ENCODE results near the gene SLC38A8. TPM values are rescaled to one million over a fixed set of nuclear protein-coding genes. Genes with fewer than 3 reads are reported as not detected.

Gene SLC38A8
- total RNA-seq, 1 donor from 2014 or later: not detected

DNA sequence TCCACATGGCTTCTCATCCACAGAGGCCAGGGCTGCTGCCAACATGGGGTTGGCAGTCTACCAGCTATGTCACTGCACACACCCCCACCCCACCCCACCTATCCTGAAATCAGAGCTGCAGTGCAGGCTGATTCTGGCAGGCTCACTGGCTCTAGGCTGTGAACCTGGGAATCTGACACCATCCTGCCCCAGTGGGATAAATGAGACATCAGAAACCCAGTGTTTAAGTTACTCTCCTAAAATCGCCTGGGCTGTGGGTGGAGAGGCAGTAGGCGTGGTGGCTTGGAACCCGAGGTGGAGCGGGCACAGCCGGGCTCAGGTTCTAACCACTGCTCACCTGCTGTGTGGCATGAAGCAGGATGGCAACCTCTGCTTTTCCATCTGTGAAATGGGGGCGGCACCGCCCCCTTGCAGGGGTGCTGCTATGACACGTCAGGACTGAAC is 5.6 kb downstream of the SLC38A8 start:
- H3K27ac ChIP-seq (ENCODE audit: low read depth, low read length): no peak overlapping the region
- no peak overlapping the region for H3K4me3 ChIP-seq (ENCODE audit: low read length in 3 of 3)
- peaks cover 0 to 3% (median 2%) of the 10 kb centered on the region in 3 donors for H3K9me3 ChIP-seq (ENCODE audit: control insufficient read depth in 3 of 3, low read length in 3 of 3)
- no peaks in the 10 kb centered on the region for H3K36me3 ChIP-seq (ENCODE audit: control insufficient read depth in 3 of 3, insufficient read depth in 3 of 3, low read length in 3 of 3)
- peaks cover 8 to 15% (median 11%) of the 10 kb centered on the region in 3 donors for H3K4me1 ChIP-seq (ENCODE audit: control insufficient read depth in 3 of 3, insufficient read depth in 3 of 3, low read length in 3 of 3)
- H3K27me3 ChIP-seq (ENCODE audit: control insufficient read depth in 3 of 3, insufficient read depth in 3 of 3, low read length in 3 of 3): peaks cover 11 to 18% (median 17%) of the 10 kb centered on the region in 3 donors
- H3K9ac ChIP-seq (ENCODE audit: low read depth in 1 of 3, low read length in 3 of 3): peak overlapping the region in 1 of 3 donors; percentile 16

DNA sequence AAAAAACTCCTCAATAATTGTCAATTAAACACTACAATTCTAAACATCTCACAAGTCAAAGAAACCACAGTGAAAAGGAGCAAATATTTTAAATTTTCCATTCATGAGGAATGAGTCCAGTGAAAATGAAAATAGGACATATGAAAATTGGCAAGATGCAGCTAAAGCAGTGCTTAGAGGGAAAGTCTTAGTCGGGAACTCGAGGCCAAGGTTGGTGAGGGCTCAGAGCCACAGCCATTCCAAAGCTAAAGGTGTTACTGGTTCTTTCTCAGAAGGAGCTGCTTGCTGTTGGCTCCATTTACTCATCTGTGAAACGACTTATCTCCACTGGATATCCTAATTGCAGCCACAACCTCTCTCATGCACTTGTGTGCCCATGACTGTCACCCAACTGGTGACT is 6.5 kb downstream of the SLC38A8 start:
- H3K36me3 ChIP-seq (ENCODE audit: control insufficient read depth in 3 of 3, insufficient read depth in 3 of 3, low read length in 3 of 3): no peaks in the 10 kb centered on the region
- no peak overlapping the region for H3K27ac ChIP-seq (ENCODE audit: low read depth, low read length)
- peaks cover 0 to 3% (median 2%) of the 10 kb centered on the region in 3 donors for H3K9me3 ChIP-seq (ENCODE audit: control insufficient read depth in 3 of 3, low read length in 3 of 3)
- peaks cover 11% of the 10 kb centered on the region in 3 donors for H3K27me3 ChIP-seq (ENCODE audit: control insufficient read depth in 3 of 3, insufficient read depth in 3 of 3, low read length in 3 of 3)
- peaks cover 8 to 14% (median 11%) of the 10 kb centered on the region in 3 donors for H3K4me1 ChIP-seq (ENCODE audit: control insufficient read depth in 3 of 3, insufficient read depth in 3 of 3, low read length in 3 of 3)
- no peak overlapping the region for H3K4me3 ChIP-seq (ENCODE audit: low read length in 3 of 3)
- H3K9ac ChIP-seq (ENCODE audit: low read depth in 1 of 3, low read length in 3 of 3): no peak overlapping the region

DNA sequence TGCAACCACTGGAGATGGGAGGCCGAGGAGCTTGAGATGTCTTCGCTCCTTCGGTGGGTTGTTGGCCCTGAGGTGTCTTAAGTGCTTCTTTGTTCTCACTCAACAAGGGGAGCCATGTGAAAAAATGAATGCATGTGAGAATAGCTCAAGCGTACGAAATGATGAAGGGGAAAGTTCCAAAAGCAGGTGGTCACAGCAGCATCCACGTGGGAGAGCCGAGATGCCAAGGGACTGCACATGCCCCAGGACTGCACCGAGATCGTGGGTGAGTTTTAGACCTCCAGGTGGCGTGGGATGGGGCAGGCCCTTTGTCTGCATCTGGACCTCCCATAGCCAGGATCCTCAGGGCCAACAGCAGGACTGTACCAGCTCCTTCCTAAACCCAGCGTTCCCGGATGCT is 8.1 kb downstream of the SLC38A8 start:
- Histone ChIP-seq H3K36me3 (ENCODE audit: control insufficient read depth in 3 of 3, insufficient read depth in 3 of 3, low read length in 3 of 3) (no peaks in the 10 kb centered on the region), H3K27ac (ENCODE audit: low read depth, low read length) (no peak overlapping the region), H3K27me3 (ENCODE audit: control insufficient read depth in 3 of 3, insufficient read depth in 3 of 3, low read length in 3 of 3) (peaks cover 8 to 10% (median 8%) of the 10 kb centered on the region in 3 donors), H3K9ac (ENCODE audit: low read depth in 1 of 3, low read length in 3 of 3) (no peak overlapping the region), H3K4me1 (ENCODE audit: control insufficient read depth in 3 of 3, insufficient read depth in 3 of 3, low read length in 3 of 3) (peaks cover 0 to 3% (median 0%) of the 10 kb centered on the region in 3 donors), H3K4me3 (ENCODE audit: low read length in 3 of 3) (no peak overlapping the region), H3K9me3 (ENCODE audit: control insufficient read depth in 3 of 3, low read length in 3 of 3) (peaks cover 0 to 3% (median 2%) of the 10 kb centered on the region in 3 donors)

DNA sequence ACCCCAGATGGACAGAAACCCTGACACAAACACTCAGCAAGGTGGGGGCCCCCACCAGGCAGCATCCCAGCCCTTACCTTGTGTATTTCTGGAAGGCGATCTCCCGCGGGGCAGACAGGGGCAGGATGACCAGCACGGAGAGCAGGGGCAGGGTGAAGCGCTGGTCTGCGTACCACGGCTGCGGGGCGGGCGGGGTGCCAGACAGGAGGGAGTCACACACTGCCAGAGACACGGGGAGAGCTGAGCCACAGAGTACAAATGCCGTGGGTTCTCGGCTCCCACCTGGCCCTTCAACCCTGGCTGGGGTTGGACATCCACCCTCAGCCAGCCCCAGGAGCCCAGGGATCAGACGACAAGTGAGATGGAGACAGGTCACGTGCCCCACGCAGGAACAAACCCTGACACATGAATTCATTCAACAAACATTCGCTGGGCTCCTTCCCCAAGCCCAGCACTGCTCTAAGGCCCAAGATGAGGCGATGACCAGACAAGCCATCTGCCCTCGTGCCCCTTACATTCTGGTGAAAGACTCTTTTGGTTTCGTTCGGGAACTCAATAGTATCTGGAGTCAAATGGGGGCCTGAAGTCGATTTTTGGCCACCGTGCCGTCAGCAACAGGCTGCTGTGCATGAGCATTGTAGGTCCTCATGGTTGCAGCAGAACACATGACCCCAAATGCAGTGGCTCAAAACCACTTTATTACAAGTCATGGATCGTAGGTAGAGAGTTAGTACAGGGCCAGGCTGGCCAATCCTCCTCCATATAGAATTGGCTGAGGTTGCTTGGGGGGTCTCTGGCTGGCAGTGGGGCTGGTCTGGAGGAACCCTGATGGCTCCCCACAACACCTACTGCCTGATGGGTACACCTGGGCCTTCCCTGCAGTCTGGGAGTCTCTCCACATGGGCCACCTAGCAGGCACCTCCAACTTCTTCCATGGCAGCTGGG is 9.1 kb downstream of the SLC38A8 start:
- H3K9me3 ChIP-seq (ENCODE audit: control insufficient read depth in 3 of 3, low read length in 3 of 3): peaks cover 0 to 3% (median 2%) of the 10 kb centered on the region in 3 donors
- H3K4me1 ChIP-seq (ENCODE audit: control insufficient read depth in 3 of 3, insufficient read depth in 3 of 3, low read length in 3 of 3): peaks cover 0 to 3% (median 0%) of the 10 kb centered on the region in 3 donors
- no peak overlapping the region for H3K4me3 ChIP-seq (ENCODE audit: low read length in 3 of 3)
- H3K27me3 ChIP-seq (ENCODE audit: control insufficient read depth in 3 of 3, insufficient read depth in 3 of 3, low read length in 3 of 3): peaks cover 4 to 5% (median 4%) of the 10 kb centered on the region in 3 donors
- no peak overlapping the region for H3K27ac ChIP-seq (ENCODE audit: low read depth, low read length)
- no peaks in the 10 kb centered on the region for H3K36me3 ChIP-seq (ENCODE audit: control insufficient read depth in 3 of 3, insufficient read depth in 3 of 3, low read length in 3 of 3)
- no peak overlapping the region for H3K9ac ChIP-seq (ENCODE audit: low read depth in 1 of 3, low read length in 3 of 3)

DNA sequence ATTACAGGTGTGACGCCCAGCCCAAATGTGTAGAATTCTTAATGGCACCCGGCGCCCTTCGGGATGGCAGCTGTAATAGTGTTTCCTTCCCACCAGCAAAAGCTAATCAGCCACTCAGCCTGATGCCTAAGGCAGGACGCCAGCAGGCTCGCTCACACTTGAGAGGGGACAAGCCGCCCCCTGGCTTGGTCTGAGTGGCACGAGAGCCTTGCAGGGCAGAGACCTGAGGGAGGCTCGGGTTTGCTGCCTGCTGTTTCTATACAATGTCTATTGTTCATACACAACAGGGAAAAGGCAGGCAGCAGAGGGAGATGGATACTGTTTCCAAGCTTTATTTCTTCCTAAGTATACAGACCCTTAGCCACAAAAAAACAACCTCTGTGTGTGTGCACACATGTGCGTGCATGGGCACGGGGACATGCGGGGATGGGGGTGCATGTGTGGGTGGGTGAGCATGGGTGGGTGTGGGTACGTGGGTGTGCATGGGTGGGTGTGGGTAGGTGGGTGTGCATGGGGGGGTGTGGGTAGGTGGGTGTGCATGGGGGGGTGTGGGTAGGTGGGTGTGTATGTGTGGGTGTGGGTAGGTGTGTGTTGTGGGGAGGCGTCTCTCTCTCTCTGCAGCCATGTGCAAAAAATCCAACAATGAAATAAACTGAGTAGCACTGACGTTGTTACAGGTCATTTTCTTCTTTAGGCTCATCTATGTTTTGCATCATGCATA is 10.0 kb downstream of the SLC38A8 start:
- H3K4me1 ChIP-seq (ENCODE audit: control insufficient read depth in 3 of 3, insufficient read depth in 3 of 3, low read length in 3 of 3): peaks cover 0 to 3% (median 0%) of the 10 kb centered on the region in 3 donors
- peaks cover 0 to 4% (median 0%) of the 10 kb centered on the region in 3 donors for H3K27me3 ChIP-seq (ENCODE audit: control insufficient read depth in 3 of 3, insufficient read depth in 3 of 3, low read length in 3 of 3)

DNA sequence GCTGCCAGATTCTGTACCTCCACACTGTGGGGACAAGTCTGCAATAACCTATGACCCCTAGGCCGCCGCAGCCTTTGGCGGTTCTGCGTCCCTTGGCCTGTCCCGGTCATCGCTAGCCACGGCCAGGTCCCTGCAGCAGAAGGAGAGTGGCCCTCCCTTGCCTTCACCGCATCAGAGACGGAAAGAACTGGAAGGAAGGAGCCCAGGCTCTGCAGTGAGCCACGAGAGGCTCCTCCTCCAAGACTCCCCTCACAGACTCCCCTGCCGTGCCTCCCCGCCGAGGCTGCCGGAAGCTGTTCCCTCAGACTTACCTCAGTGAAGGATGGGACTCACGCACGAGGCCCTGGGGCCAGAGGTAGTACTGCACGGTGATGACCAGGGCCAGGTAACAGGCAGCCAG is 11.0 kb downstream of the SLC38A8 start:
- no peak overlapping the region for H3K27ac ChIP-seq (ENCODE audit: low read depth, low read length)
- H3K9me3 ChIP-seq (ENCODE audit: control insufficient read depth in 3 of 3, low read length in 3 of 3): peaks cover 0 to 3% (median 2%) of the 10 kb centered on the region in 3 donors
- no peak overlapping the region for H3K9ac ChIP-seq (ENCODE audit: low read depth in 1 of 3, low read length in 3 of 3)
- H3K27me3 ChIP-seq (ENCODE audit: control insufficient read depth in 3 of 3, insufficient read depth in 3 of 3, low read length in 3 of 3): peaks cover 0 to 6% (median 0%) of the 10 kb centered on the region in 3 donors
- no peak overlapping the region for H3K4me3 ChIP-seq (ENCODE audit: low read length in 3 of 3)
- no peaks in the 10 kb centered on the region for H3K36me3 ChIP-seq (ENCODE audit: control insufficient read depth in 3 of 3, insufficient read depth in 3 of 3, low read length in 3 of 3)
- H3K4me1 ChIP-seq (ENCODE audit: control insufficient read depth in 3 of 3, insufficient read depth in 3 of 3, low read length in 3 of 3): no peaks in the 10 kb centered on the region

More for the DNA sequence above, 10.0 kb downstream of the SLC38A8 start:
- Histone ChIP-seq H3K36me3 (ENCODE audit: control insufficient read depth in 3 of 3, insufficient read depth in 3 of 3, low read length in 3 of 3) (no peaks in the 10 kb centered on the region), H3K27ac (ENCODE audit: low read depth, low read length) (no peak overlapping the region), H3K9me3 (ENCODE audit: control insufficient read depth in 3 of 3, low read length in 3 of 3) (peaks cover 0 to 3% (median 2%) of the 10 kb centered on the region in 3 donors), H3K9ac (ENCODE audit: low read depth in 1 of 3, low read length in 3 of 3) (no peak overlapping the region), H3K4me3 (ENCODE audit: low read length in 3 of 3) (no peak overlapping the region)

DNA sequence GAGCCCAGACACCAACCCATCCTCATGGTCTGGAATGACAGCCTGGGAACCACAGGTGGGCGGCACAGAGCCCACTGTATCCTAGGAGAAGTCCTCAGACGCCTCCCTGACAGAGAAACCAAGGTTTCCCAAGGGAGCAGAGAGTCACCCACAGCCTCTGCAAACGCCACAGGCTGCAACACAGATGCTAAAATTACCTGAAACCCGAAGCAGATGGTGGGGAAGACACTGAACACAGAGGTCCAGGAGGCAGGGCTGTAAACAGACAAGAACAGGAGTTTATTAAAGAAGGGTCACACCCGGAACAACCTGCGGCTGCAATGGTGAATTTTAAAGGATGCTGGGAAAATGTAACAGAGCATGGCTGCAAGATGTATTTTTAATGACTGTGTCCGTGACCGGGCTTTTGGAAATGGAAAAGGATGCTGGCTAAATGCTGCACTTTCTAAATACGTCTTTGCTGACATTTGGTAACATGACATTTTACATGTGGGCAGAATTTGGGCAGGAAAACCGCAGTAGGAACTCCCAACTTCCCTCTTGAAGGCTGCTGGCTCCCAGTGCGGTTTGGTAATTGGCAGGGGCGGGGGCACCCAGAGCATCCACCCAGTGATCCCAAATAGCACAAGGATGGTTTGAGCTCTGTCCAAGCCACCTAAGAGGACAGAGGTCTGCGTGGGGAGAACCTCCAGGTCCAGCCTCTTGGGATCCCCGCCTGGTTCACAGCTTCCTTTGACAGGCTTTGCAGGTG is 13.1 kb downstream of the SLC38A8 start:
- peaks cover 0 to 13% (median 0%) of the 10 kb centered on the region in 3 donors for H3K27me3 ChIP-seq (ENCODE audit: control insufficient read depth in 3 of 3, insufficient read depth in 3 of 3, low read length in 3 of 3)
- no peak overlapping the region for H3K4me3 ChIP-seq (ENCODE audit: low read length in 3 of 3)
- H3K4me1 ChIP-seq (ENCODE audit: control insufficient read depth in 3 of 3, insufficient read depth in 3 of 3, low read length in 3 of 3): no peaks in the 10 kb centered on the region
- H3K9ac ChIP-seq (ENCODE audit: low read depth in 1 of 3, low read length in 3 of 3): no peak overlapping the region
- H3K9me3 ChIP-seq (ENCODE audit: control insufficient read depth in 3 of 3, low read length in 3 of 3): no peaks in the 10 kb centered on the region
- no peaks in the 10 kb centered on the region for H3K36me3 ChIP-seq (ENCODE audit: control insufficient read depth in 3 of 3, insufficient read depth in 3 of 3, low read length in 3 of 3)
- H3K27ac ChIP-seq (ENCODE audit: low read depth, low read length): no peak overlapping the region

DNA sequence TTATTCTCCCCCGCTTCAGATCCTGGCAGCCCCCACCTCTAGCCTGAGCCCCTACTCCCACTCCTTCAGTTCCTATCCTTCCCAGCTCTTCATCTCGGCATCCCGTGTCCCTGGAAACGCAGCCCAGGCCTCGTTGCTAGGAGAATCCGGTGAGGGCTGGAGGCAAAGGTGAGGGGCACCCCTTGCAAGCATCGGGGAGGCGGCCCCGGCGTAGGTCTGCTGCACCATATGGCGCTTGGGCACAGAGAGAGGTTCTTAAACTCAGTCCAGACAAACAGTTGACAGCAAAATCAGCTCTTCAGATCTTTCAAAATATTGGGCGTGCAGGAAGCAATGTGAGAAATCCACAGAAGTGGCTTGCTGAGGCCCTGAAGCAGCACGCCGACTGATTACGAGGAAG is 15.0 kb downstream of the SLC38A8 start:
- H3K4me3 ChIP-seq (ENCODE audit: low read length in 3 of 3): no peak overlapping the region
- H3K9ac ChIP-seq (ENCODE audit: low read depth in 1 of 3, low read length in 3 of 3): no peak overlapping the region
- peaks cover 0 to 19% (median 0%) of the 10 kb centered on the region in 3 donors for H3K27me3 ChIP-seq (ENCODE audit: control insufficient read depth in 3 of 3, insufficient read depth in 3 of 3, low read length in 3 of 3)
- H3K4me1 ChIP-seq (ENCODE audit: control insufficient read depth in 3 of 3, insufficient read depth in 3 of 3, low read length in 3 of 3): no peaks in the 10 kb centered on the region
- H3K9me3 ChIP-seq (ENCODE audit: control insufficient read depth in 3 of 3, low read length in 3 of 3): no peaks in the 10 kb centered on the region
- no peak overlapping the region for H3K27ac ChIP-seq (ENCODE audit: low read depth, low read length)
- H3K36me3 ChIP-seq (ENCODE audit: control insufficient read depth in 3 of 3, insufficient read depth in 3 of 3, low read length in 3 of 3): no peaks in the 10 kb centered on the region

DNA sequence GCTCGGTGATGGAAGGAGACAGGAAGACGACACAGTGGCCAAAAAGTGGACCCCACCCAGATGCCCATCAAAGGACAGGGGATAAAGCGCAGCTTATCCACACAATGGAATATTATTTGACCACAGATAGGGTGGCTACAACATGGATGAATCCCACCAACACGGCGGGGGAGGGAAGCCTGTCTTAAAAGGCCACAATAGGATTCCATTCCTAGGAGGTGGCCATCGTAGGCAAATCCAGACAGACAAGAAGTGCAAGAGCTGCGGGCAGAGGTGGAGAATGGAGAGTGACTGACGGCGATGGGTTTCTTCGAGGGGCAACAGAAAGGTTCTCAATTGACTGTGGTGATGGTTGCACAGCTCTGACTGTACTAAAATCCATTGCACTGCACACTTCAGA is 16.0 kb downstream of the SLC38A8 start:
- Histone ChIP-seq H3K9me3 (ENCODE audit: control insufficient read depth in 3 of 3, low read length in 3 of 3) (no peaks in the 10 kb centered on the region), H3K4me1 (ENCODE audit: control insufficient read depth in 3 of 3, insufficient read depth in 3 of 3, low read length in 3 of 3) (no peaks in the 10 kb centered on the region), H3K4me3 (ENCODE audit: low read length in 3 of 3) (no peak overlapping the region), H3K27me3 (ENCODE audit: control insufficient read depth in 3 of 3, insufficient read depth in 3 of 3, low read length in 3 of 3) (peaks cover 0 to 19% (median 0%) of the 10 kb centered on the region in 3 donors), H3K27ac (ENCODE audit: low read depth, low read length) (no peak overlapping the region), H3K9ac (ENCODE audit: low read depth in 1 of 3, low read length in 3 of 3) (no peak overlapping the region), H3K36me3 (ENCODE audit: control insufficient read depth in 3 of 3, insufficient read depth in 3 of 3, low read length in 3 of 3) (no peaks in the 10 kb centered on the region)

All from skeletal muscle tissue (tissue), 4 donors.